ACHN (cell line): ENCODE measurements around the gene GIGYF2.

Source experiments
- DNase-seq: peaks from one replicate; pipeline ENCODE4 v3.0.0-alpha.2; 2015
- in situ Hi-C: cut with HindIII; loops from 2 replicates; pipeline ENCODE4 v1.10.0; 2017; ENCODE audit warnings: low sequenced_read_pairs, low pct_ligation_motif_present, low pct_unique_long_range_greater_than_20kb

GIGYF2 gene

GRCh38 chr2:232789082-232789481 is 92.0 kb downstream of the GIGYF2 start:
- no peak for DNase-seq
- in situ Hi-C loops, result no loop called here

GRCh38 chr2:232791518-232791917 is 94.4 kb downstream of the GIGYF2 start:
- DNase-seq, result no peak
- in situ Hi-C loops, result no loop called here

GRCh38 chr2:232793271-232793670 is 96.1 kb downstream of the GIGYF2 start:
- DNase-seq, result no peak
- in situ Hi-C loops, result no loop called here

GRCh38 chr2:232794981-232795380 is 97.8 kb downstream of the GIGYF2 start:
- in situ Hi-C loops, result no loop called here
- DNase-seq, result no peak

GRCh38 chr2:232795920-232796319 is 98.8 kb downstream of the GIGYF2 start:
- peak; percentile 19 for DNase-seq
- in situ Hi-C loops, result no loop called here

- in situ Hi-C loops, result no loop called here
Measured at GRCh38 chr2:232798187-232798586, 101.1 kb downstream of the GIGYF2 start.

GRCh38 chr2:232800166-232800565 is 103.0 kb downstream of the GIGYF2 start:
- no peak for DNase-seq
- in situ Hi-C loops, result no loop called here

More at GRCh38 chr2:232798187-232798586, 101.1 kb downstream of the GIGYF2 start:
- DNase-seq, result no peak

GRCh38 chr2:232802091-232802490 is 105.0 kb downstream of the GIGYF2 start:
- no peak for DNase-seq
- in situ Hi-C loops, result no loop called here

- in situ Hi-C loops, result no loop called here
- peak; percentile 14 for DNase-seq
Measured at GRCh38 chr2:232809349-232810124, 112.4 kb downstream of the GIGYF2 start.

- in situ Hi-C loops, result no loop called here
- no peak for DNase-seq
Measured at GRCh38 chr2:232810444-232810843, 113.3 kb downstream of the GIGYF2 start.

- in situ Hi-C loops, result no loop called here
- no peak for DNase-seq
Measured at GRCh38 chr2:232815569-232815968, 118.4 kb downstream of the GIGYF2 start.

- in situ Hi-C loops, result no loop called here
- DNase-seq, result no peak
Measured at GRCh38 chr2:232816657-232817056, 119.5 kb downstream of the GIGYF2 start.

- in situ Hi-C loops, result no loop called here
- DNase-seq, result no peak
Measured at GRCh38 chr2:232817756-232818155, 120.6 kb downstream of the GIGYF2 start.

GRCh38 chr2:232829988-232830387 is 132.9 kb downstream of the GIGYF2 start:
- in situ Hi-C loops, result no loop called here
- DNase-seq, result no peak

GRCh38 chr2:232831496-232831895 is 134.4 kb downstream of the GIGYF2 start:
- in situ Hi-C loops, result no loop called here
- peak; percentile 47 for DNase-seq

- in situ Hi-C loops, result no loop called here
- no peak for DNase-seq
Measured at GRCh38 chr2:232833830-232834229, 136.7 kb downstream of the GIGYF2 start.

GRCh38 chr2:232835687-232836208 is 138.6 kb downstream of the GIGYF2 start:
- in situ Hi-C loops, result no loop called here
- DNase-seq, result no peak

GRCh38 chr2:232836934-232837333 is 139.8 kb downstream of the GIGYF2 start:
- DNase-seq, result no peak
- in situ Hi-C loops, result no loop called here

GRCh38 chr2:232838406-232838874 is 141.3 kb downstream of the GIGYF2 start:
- in situ Hi-C loops, result no loop called here
- peak; percentile 78 for DNase-seq

- in situ Hi-C loops, result no loop called here
- DNase-seq, result no peak
Measured at GRCh38 chr2:232839411-232840079, 142.4 kb downstream of the GIGYF2 start.
